Measurements from ENCODE around the gene OVOL2. TPM values are rescaled to one million over a fixed set of nuclear protein-coding genes. Genes with fewer than 3 reads are reported as not detected.

OVOL2 gene
- total and polyA plus RNA-seq, 10 of the 15 experiments (the other 5 are each of a cell fraction or from before 2014, with no cell fraction given) = not detected

DNA sequence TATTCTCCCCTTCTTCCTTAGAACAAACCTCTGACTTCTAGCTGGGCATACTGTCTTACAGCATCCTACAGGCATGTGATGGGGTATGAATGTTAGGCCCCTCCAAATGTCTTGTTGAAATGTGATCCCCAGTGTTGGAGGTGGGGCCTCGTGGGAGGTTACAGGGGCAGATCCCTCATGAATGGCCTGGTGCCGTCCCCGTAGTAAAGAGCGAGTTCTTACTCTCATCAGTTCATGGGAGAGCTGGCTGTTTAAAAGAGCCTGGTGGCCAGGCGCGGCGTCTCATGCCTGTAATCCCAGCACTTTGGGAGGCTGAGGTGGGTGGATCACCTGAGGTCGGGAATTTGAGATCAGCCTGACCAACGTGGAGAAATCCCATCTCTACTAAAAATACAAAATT is 15.5 kb downstream of the OVOL2 start:
- ATAC-seq (no peak), DNase-seq (ENCODE audit: low read depth, low spot score) (no peak), FAIRE-seq (no peak)
- H3K79me2 ChIP-seq (ENCODE audit: control insufficient read depth, insufficient read depth, low read length) = no peaks in the 10 kb centered on the region
- peaks cover 0 to 1% of the 10 kb centered on the region in 2 experiments; a peak in 2 of 4 replicates for H3K27me3 ChIP-seq (replicated peaks in 1 of 2; ENCODE audit: control insufficient read depth in 2 of 2, insufficient read depth in 2 of 2, low read length in 1 of 2)
- H3K27ac ChIP-seq (ENCODE audit: control insufficient read depth, insufficient read depth) = no peak overlapping the region
- WGBS (ENCODE audit: insufficient coverage, insufficient replicate concordance, low lambda C conversion rate, missing lambda C conversion rate) = 50% methylated on average over 9 of the region's 9 CpGs
- H3K9ac ChIP-seq (ENCODE audit: control insufficient read depth, insufficient read depth, low read length) = no peak overlapping the region
- RAD21 ChIA-PET (ENCODE audit: unreplicated experiment) = no interaction called here
- intact Hi-C loops (cut with micrococcal nuclease; ENCODE audit: unreplicated experiment) (no loop called here), in situ Hi-C loops (cut with MboI) (no loop called here)
- H3K4me3 ChIP-seq = no peak overlapping the region
- H3K4me2 ChIP-seq (ENCODE audit: control insufficient read depth, insufficient read depth) = no peak overlapping the region
- H3K36me3 ChIP-seq (ENCODE audit: control insufficient read depth in 2 of 2, insufficient read depth in 2 of 2, low read length in 1 of 2) = no peaks in the 10 kb centered on the region
- SMC1A ChIA-PET (ENCODE audit: uncharacterized antibody, unreplicated experiment) = interaction anchor here (0.7 kb wide), 1 partner anchor 518 kb away, joined by 3 read pairs; no protein-coding TSS in a partner anchor
- TF ChIP-seq USF2 (IDR thresholded peaks at IDR 0.05; ENCODE audit: borderline replicate concordance, low read depth, low read length) (no peak), RB1 (IDR thresholded peaks at IDR 0.05; ENCODE audit: borderline replicate concordance) (no peak), ASH2L (IDR thresholded peaks at IDR 0.05; ENCODE audit: borderline replicate concordance, low read depth) (no peak), PML (IDR thresholded peaks at IDR 0.05; ENCODE audit: low read length) (no peak), POLR2A (IDR thresholded peaks at IDR 0.05; ENCODE audit: low read depth, low read length) (no peak)
- no peaks in the 10 kb centered on the region for H4K20me1 ChIP-seq (ENCODE audit: control insufficient read depth, insufficient read depth)
- BruUV-seq (replicated peaks) = no TSS peak
- H3K4me1 ChIP-seq (ENCODE audit: control insufficient read depth, insufficient read depth, low read length) = no peaks in the 10 kb centered on the region
- no peaks in the 10 kb centered on the region for H3K9me3 ChIP-seq (replicated peaks; ENCODE audit: control insufficient read depth, insufficient read depth, low read length)
- POLR2A ChIA-PET = no interaction called here
- no peak overlapping the region for H2AFZ ChIP-seq (ENCODE audit: control insufficient read depth, low read depth, low read length)
- CTCF ChIA-PET = no interaction called here

- no peak for TF ChIP-seq MAX (IDR thresholded peaks at IDR 0.05; ENCODE audit: low read depth, low read length)
- no peak for TF ChIP-seq GATAD2B (conservative IDR thresholded peaks at IDR 0.05; ENCODE audit: low read depth)
- Histone ChIP-seq H3K27me3 (replicated peaks in 1 of 2; ENCODE audit: control insufficient read depth in 2 of 2, insufficient read depth in 2 of 2, low read length in 1 of 2) (peaks cover 0 to 1% of the 10 kb centered on the region in 2 experiments; a peak in 2 of 4 replicates), H3K27ac (ENCODE audit: control insufficient read depth, insufficient read depth) (no peak overlapping the region), H3K79me2 (ENCODE audit: control insufficient read depth, insufficient read depth, low read length) (no peaks in the 10 kb centered on the region), H3K4me1 (ENCODE audit: control insufficient read depth, insufficient read depth, low read length) (no peaks in the 10 kb centered on the region), H4K20me1 (ENCODE audit: control insufficient read depth, insufficient read depth) (no peaks in the 10 kb centered on the region), H2AFZ (ENCODE audit: control insufficient read depth, low read depth, low read length) (no peak overlapping the region), H3K9ac (ENCODE audit: control insufficient read depth, insufficient read depth, low read length) (no peak overlapping the region), H3K36me3 (ENCODE audit: control insufficient read depth in 2 of 2, insufficient read depth in 2 of 2, low read length in 1 of 2) (no peaks in the 10 kb centered on the region), H3K9me3 (replicated peaks; ENCODE audit: control insufficient read depth, insufficient read depth, low read length) (no peaks in the 10 kb centered on the region), H3K4me3 (no peak overlapping the region), H3K4me2 (ENCODE audit: control insufficient read depth, insufficient read depth) (no peak overlapping the region)
- 48% methylated on average over 12 of the region's 15 CpGs for WGBS (ENCODE audit: insufficient coverage, insufficient replicate concordance, low lambda C conversion rate, missing lambda C conversion rate)
- no TSS peak for BruUV-seq (replicated peaks)
- ChIA-PET SMC1A (ENCODE audit: uncharacterized antibody, unreplicated experiment) (no interaction called here), CTCF (no interaction called here), POLR2A (no interaction called here), RAD21 (ENCODE audit: unreplicated experiment) (no interaction called here)
- DNase-seq (ENCODE audit: low read depth, low spot score) (no peak), FAIRE-seq (no peak), ATAC-seq (no peak)
- in situ Hi-C loops (cut with MboI) = no loop called here
- intact Hi-C loops (cut with micrococcal nuclease; ENCODE audit: unreplicated experiment) = no loop called here
Observed at GRCh38 chr20:18041462-18041861, 16.3 kb downstream of the OVOL2 start.
